ENCODE data around the gene FOXC1.

- no peak for TF ChIP-seq MXI1 (IDR thresholded peaks at IDR 0.05; ENCODE audit: low read depth, low read length)
- no peak for TF ChIP-seq FOXA1 (IDR thresholded peaks at IDR 0.05; ENCODE audit: borderline replicate concordance)
- TF ChIP-seq MAFK (IDR thresholded peaks at IDR 0.05; ENCODE audit: low read length): no peak
- TF ChIP-seq JUN (IDR thresholded peaks at IDR 0.05; ENCODE audit: borderline replicate concordance, low read depth, low read length): no peak
- TF ChIP-seq JUN (CRISPR knock-in tag; IDR thresholded peaks at IDR 0.05; ENCODE audit: borderline replicate concordance): no peak
- TF ChIP-seq SREBF2 (CRISPR knock-in tag; IDR thresholded peaks at IDR 0.05): no peak
- no peak for TF ChIP-seq EP300 (IDR thresholded peaks at IDR 0.05; ENCODE audit: low read length)
- TF ChIP-seq E2F4 (CRISPR knock-in tag; IDR thresholded peaks at IDR 0.05; ENCODE audit: low read depth): no peak
These were observed 6.0 kb upstream of the FOXC1 start for GRCh38 chr6:1603708-1604107.

All from K562 (cell line).